ENCODE data around the gene REEP3.

- TF ChIP-seq, protein P1, sequence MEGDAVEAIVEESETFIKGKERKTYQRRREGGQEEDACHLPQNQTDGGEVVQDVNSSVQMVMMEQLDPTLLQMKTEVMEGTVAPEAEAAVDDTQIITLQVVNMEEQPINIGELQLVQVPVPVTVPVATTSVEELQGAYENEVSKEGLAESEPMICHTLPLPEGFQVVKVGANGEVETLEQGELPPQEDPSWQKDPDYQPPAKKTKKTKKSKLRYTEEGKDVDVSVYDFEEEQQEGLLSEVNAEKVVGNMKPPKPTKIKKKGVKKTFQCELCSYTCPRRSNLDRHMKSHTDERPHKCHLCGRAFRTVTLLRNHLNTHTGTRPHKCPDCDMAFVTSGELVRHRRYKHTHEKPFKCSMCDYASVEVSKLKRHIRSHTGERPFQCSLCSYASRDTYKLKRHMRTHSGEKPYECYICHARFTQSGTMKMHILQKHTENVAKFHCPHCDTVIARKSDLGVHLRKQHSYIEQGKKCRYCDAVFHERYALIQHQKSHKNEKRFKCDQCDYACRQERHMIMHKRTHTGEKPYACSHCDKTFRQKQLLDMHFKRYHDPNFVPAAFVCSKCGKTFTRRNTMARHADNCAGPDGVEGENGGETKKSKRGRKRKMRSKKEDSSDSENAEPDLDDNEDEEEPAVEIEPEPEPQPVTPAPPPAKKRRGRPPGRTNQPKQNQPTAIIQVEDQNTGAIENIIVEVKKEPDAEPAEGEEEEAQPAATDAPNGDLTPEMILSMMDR (IDR thresholded peaks at IDR 0.05), result no peak
- no peak for TF ChIP-seq EP300 (IDR thresholded peaks at IDR 0.05)
Measured at GRCh38 chr10:63504145-63504881, 16.9 kb upstream of the REEP3 start.
